GM18909 (cell line): ENCODE measurements around the gene SERPINA4.
"Not testable (repeated sequence)": the region's sequence is repeated elsewhere in the genome, so short reads cannot be mapped to it uniquely, and the experiment has no call there.

Experiments used
- ATAC-seq: cut with Tn5 transposase; IDR thresholded peaks from one replicate; pipeline ENCODE4 v1.9.1; 2021; ENCODE audit warnings: mild to moderate bottlenecking; ENCODE audit not compliant: unreplicated experiment, poor library complexity

The SERPINA4 gene

GRCh38 chr14:94562941-94563883 lies 2.0 kb downstream of the SERPINA4 start:
- ATAC-seq: no peak

- ATAC-seq: no peak
Observed at GRCh38 chr14:94564381-94564780, 3.1 kb downstream of the SERPINA4 start.

GRCh38 chr14:94568186-94568585 lies 6.9 kb downstream of the SERPINA4 start:
- ATAC-seq: no peak

DNA sequence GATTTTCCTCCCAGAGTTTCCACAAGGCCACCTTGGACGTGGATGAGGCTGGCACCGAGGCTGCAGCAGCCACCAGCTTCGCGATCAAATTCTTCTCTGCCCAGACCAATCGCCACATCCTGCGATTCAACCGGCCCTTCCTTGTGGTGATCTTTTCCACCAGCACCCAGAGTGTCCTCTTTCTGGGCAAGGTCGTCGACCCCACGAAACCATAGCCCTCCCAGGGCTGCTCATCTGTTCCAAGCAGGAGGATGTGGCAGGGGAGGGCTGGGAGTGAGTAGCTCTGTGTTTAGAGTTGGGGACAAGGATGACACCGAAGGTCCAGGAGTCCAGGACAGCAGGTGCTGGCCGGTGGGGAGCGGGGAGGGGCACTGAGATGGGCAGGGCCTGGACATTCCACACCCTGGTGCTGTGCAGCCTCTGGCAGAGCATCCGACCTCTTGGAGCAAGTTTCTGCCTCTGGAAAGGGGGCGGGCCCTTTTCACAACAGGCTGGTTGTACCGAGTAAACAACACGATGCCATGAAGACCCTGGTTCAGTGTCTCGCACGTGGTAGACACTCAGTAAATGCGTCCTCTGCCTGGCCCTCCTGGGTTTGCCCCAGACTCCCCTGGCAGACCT lies 8.2 kb downstream of the SERPINA4 start:
- ATAC-seq: no peak

DNA sequence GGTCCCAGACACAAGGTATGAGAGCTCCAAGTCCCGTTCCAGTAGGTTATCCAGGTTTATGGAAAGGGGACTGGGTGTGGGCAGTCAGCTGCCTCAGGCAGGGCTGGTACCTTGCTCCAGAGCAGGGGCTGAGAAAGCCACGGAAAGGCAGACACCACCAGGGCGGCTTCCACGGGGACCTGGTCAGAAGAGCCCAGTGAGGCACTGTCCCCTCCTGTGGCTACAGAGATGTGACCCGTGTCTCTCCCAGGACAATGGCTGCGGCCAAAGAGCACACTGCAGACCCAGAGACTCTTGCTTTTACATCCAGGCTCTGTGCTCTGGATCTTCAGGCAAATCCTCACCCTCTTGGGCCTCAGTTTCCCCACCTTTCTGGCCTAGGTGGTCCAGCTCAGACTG lies 8.8 kb downstream of the SERPINA4 start:
- no peak for ATAC-seq

- no peak for ATAC-seq
Observed at GRCh38 chr14:94570440-94570839, 9.2 kb downstream of the SERPINA4 start.

GRCh38 chr14:94571395-94571794 lies 10.2 kb downstream of the SERPINA4 start:
- no peak for ATAC-seq

DNA sequence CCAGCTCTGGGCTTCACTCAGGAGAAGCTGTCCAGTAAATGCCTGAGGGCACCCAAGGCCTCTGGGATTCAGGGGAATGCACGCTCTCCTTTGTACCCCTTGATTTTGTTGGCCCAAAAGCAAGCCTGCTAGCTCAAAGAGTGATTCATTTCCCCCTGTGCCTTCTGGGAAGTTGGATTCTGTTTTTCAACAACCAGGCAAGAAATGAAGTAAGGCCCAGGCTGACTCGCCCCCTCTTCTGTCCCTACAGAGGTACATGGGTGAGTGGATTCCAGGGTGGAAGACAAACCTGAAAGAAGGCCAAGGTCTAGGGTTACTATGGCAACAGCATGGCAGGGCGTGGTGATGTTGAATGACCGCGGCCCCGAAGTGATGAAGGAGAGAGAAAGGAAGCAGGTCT lies 10.7 kb downstream of the SERPINA4 start:
- ATAC-seq: no peak

DNA sequence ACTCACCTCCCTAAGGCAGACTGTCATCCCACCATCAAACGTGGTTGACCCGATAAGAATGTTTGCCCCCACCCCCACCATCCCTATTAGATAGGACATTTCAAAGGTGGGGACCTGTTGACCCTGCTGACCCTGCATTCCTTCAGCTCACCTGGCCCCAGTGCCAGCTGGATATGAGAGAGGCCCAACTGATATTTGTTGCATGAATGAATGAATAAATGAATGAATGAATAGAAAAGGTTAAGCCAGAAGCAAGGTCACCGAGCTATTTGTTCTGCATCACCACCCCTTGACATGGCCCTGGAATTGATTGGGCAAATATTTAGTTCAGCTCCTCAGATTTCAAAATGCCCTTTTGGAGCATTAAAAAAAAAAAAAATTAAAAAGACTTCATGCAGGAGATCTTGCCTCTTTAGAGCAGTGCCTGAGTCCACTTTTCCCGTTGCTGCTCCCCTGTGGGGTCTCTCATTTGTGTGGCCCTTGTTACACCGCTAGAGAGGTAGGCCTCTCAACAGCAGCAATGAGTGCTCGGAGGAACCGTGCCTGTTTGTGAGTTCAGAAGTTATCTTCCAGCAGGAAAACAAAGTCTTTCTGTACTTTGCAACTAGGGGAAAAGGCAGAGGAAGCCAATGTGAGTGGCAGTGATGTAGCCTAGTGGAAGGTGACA lies 11.5 kb downstream of the SERPINA4 start:
- ATAC-seq: no peak

- ATAC-seq: no peak
Observed at GRCh38 chr14:94573475-94574277, 12.4 kb downstream of the SERPINA4 start.

GRCh38 chr14:94574336-94574735 lies 13.1 kb downstream of the SERPINA4 start:
- no peak for ATAC-seq

GRCh38 chr14:94575730-94576585 lies 14.7 kb downstream of the SERPINA4 start:
- ATAC-seq: no peak

DNA sequence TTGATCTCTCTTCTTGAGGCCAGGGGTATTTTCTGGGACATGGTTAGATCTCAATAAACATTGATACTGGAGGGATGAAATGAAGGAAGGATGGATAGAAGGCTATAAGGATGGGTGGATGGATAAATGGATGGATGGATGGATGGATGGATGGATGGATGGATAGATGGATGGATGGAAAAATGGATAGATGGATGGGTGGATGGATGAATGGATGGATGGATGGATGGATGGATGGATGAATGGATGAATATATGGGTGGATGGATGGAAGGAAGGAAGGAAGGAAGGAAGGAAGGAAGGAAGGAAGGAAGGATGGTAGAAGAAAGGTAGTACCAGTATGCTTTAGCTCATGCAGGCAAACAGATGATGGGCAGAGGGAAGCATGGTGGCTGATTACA lies 16.2 kb downstream of the SERPINA4 start:
- ATAC-seq: not testable (repeated sequence)

GRCh38 chr14:94578712-94579111 lies 17.5 kb downstream of the SERPINA4 start:
- ATAC-seq: no peak

GRCh38 chr14:94581127-94581999 lies 20.1 kb downstream of the SERPINA4 start, which contains the start of gene SERPINA5:
Gene SERPINA5 (plus strand): TSS chr14:94581426. CDS start chr14:94587363, 5,937 bp downstream.
- ATAC-seq: no peak

GRCh38 chr14:94582199-94582750 lies 21.0 kb downstream of the SERPINA4 start:
- ATAC-seq: no peak

GRCh38 chr14:94582851-94583250 lies 21.6 kb downstream of the SERPINA4 start:
- no peak for ATAC-seq

- no peak for ATAC-seq
Observed at GRCh38 chr14:94583557-94583956, 22.3 kb downstream of the SERPINA4 start.
